Measurements from ENCODE around the gene TUBD1. TPM values are rescaled to one million over a fixed set of nuclear protein-coding genes. Genes with fewer than 3 reads are reported as not detected.

Gene TUBD1
- total and polyA plus RNA-seq, 2 of the 13 experiments (the other 11 are each of a cell fraction or from before 2014, with no cell fraction given): 18.2 to 25.9 TPM

DNA sequence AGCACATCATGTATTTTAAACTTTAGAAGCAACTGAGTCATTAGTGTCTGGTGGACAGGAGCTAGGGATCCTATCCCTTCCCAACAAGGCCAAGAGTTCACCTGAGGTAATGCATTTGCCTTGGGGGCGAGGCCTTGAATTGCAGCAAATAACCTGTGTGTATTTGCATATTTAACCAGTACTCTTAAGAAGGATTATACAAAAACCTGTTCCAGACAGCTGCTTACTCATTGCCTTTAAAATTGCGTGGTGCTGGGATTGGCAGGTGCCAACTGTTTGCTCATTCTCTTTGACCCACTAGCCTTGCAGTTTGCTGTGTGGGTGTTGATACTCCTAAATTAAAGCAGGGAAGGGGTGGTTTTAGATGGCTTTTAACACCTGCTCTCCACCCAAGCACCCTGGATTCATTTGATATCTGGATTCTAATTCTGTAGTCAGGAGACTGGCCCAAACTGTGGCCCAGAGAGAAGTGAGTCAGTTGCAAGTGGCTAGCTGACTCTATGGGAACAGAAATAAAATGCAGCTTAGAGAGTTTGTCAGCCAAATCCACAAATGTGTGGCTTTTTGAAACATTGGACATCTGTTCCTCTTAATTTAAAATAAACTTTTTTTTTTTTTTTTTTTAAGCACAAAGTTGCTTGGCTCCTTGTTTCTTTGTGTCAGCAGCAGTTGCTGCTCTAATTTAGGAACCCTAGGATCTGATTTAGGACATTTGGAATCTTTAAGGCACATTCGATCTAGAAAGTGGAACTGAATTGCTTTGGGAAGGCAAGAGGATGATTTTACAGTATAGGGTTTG lies 46.9 kb downstream of the TUBD1 start (continued):
- TF ChIP-seq ZNF839 (CRISPR knock-in tag; IDR thresholded peaks at IDR 0.05; ENCODE audit: borderline replicate concordance): no peak
- TF ChIP-seq ZNF317 (CRISPR knock-in tag; IDR thresholded peaks at IDR 0.05): no peak
- no peak for TF ChIP-seq PRDM10 (CRISPR knock-in tag; IDR thresholded peaks at IDR 0.05; ENCODE audit: low read depth)
- no peak for TF ChIP-seq GATA4 (IDR thresholded peaks at IDR 0.05; ENCODE audit: borderline replicate concordance, low read depth)
- TF ChIP-seq, protein P1, sequence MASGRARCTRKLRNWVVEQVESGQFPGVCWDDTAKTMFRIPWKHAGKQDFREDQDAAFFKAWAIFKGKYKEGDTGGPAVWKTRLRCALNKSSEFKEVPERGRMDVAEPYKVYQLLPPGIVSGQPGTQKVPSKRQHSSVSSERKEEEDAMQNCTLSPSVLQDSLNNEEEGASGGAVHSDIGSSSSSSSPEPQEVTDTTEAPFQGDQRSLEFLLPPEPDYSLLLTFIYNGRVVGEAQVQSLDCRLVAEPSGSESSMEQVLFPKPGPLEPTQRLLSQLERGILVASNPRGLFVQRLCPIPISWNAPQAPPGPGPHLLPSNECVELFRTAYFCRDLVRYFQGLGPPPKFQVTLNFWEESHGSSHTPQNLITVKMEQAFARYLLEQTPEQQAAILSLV (CRISPR knock-in tag; IDR thresholded peaks at IDR 0.05; ENCODE audit: borderline replicate concordance): no peak
- no peak for TF ChIP-seq MLXIP (CRISPR knock-in tag; IDR thresholded peaks at IDR 0.05; ENCODE audit: borderline replicate concordance)
- TF ChIP-seq EHMT2 (IDR thresholded peaks at IDR 0.05; ENCODE audit: borderline replicate concordance, low read depth, low read length): no peak; the same call in 1 of the 2 replicates
- TF ChIP-seq ZNF781 (CRISPR knock-in tag; IDR thresholded peaks at IDR 0.05; ENCODE audit: borderline replicate concordance, not compliant biosample characterization): no peak
- TF ChIP-seq ZNF790 (CRISPR knock-in tag; IDR thresholded peaks at IDR 0.05; ENCODE audit: borderline replicate concordance): no peak
- no peak for TF ChIP-seq ZNF138 (CRISPR knock-in tag; IDR thresholded peaks at IDR 0.05; ENCODE audit: low read depth)
- no peak for TF ChIP-seq KDM5B (CRISPR knock-in tag; IDR thresholded peaks at IDR 0.05; ENCODE audit: borderline replicate concordance)
- no peak for TF ChIP-seq ZNF501 (CRISPR knock-in tag; IDR thresholded peaks at IDR 0.05)
- no peak for TF ChIP-seq BATF2 (CRISPR knock-in tag; IDR thresholded peaks at IDR 0.05)
- TF ChIP-seq ZSCAN22 (CRISPR knock-in tag; IDR thresholded peaks at IDR 0.05): no peak
- no peak; the same call in 1 of the 2 replicates for TF ChIP-seq IRF2 (CRISPR knock-in tag; IDR thresholded peaks at IDR 0.05)
- TF ChIP-seq ATAD3A (CRISPR knock-in tag; IDR thresholded peaks at IDR 0.05): no peak
- TF ChIP-seq ZNF513 (CRISPR knock-in tag; conservative IDR thresholded peaks at IDR 0.05): no peak
- no peak for TF ChIP-seq GATAD1 (CRISPR knock-in tag; IDR thresholded peaks at IDR 0.05)
- TF ChIP-seq SRF (IDR thresholded peaks at IDR 0.05; ENCODE audit: low read depth, low read length): no peak
